NAMALWA (cell line): ENCODE results near the gene EEF1AKMT1.
"Not testable (repeated sequence)": the region's sequence is repeated elsewhere in the genome, so short reads cannot be mapped to it uniquely, and the experiment has no call there.

ENCODE experiments used
- DNase-seq: peaks from one replicate; pipeline ENCODE4 v3.0.0-alpha.2; 2015; ENCODE audit warnings: low spot score

The EEF1AKMT1 gene

GRCh38 chr13:20776751-20777150 is 3.0 kb upstream of the EEF1AKMT1 start:
- DNase-seq, result peak; percentile 13

- no peak for DNase-seq
These were observed 2.2 kb upstream of the EEF1AKMT1 start for GRCh38 chr13:20775961-20776360.

- DNase-seq, result no peak
These were observed 985 bp upstream of the EEF1AKMT1 start for GRCh38 chr13:20774746-20775145.

GRCh38 chr13:20772401-20773131 is 1.2 kb downstream of the EEF1AKMT1 start:
- peak; percentile 16 for DNase-seq

GRCh38 chr13:20769834-20770233 is 3.9 kb downstream of the EEF1AKMT1 start:
- DNase-seq, result no peak

GRCh38 chr13:20769091-20769490 is 4.7 kb downstream of the EEF1AKMT1 start:
- DNase-seq, result no peak

- DNase-seq, result no peak
These were observed 6.3 kb downstream of the EEF1AKMT1 start for GRCh38 chr13:20767309-20767943.

- no peak for DNase-seq
These were observed 12.9 kb downstream of the EEF1AKMT1 start for GRCh38 chr13:20760872-20761271.

- DNase-seq, result no peak
These were observed 19.8 kb downstream of the EEF1AKMT1 start for GRCh38 chr13:20754009-20754408.

- no peak for DNase-seq
These were observed 24.4 kb downstream of the EEF1AKMT1 start for GRCh38 chr13:20749377-20749776.

- not testable (repeated sequence) for DNase-seq
These were observed 29.8 kb downstream of the EEF1AKMT1 start for GRCh38 chr13:20743830-20744404.

GRCh38 chr13:20740021-20740420 is 33.7 kb downstream of the EEF1AKMT1 start:
- DNase-seq, result no peak

- no peak for DNase-seq
These were observed 35.1 kb downstream of the EEF1AKMT1 start for GRCh38 chr13:20738616-20739015.

- DNase-seq, result no peak
These were observed 43.9 kb downstream of the EEF1AKMT1 start for GRCh38 chr13:20729633-20730585.

- DNase-seq, result no peak
These were observed 45.0 kb downstream of the EEF1AKMT1 start for GRCh38 chr13:20728579-20729311.

- DNase-seq, result no peak
These were observed 45.9 kb downstream of the EEF1AKMT1 start for GRCh38 chr13:20727856-20728255.

GRCh38 chr13:20721454-20722357 is 52.1 kb downstream of the EEF1AKMT1 start:
- DNase-seq, result no peak

GRCh38 chr13:20721058-20721453 is 52.7 kb downstream of the EEF1AKMT1 start:
- no peak for DNase-seq

- no peak for DNase-seq
These were observed 53.3 kb downstream of the EEF1AKMT1 start for GRCh38 chr13:20720499-20720898.

GRCh38 chr13:20719783-20720182 is 54.0 kb downstream of the EEF1AKMT1 start:
- no peak for DNase-seq
